Measurements from ENCODE around the gene LAD1.

LAD1 gene

GRCh38 chr1:201349092-201349491 is 50.0 kb downstream of the LAD1 start:
- no peak for TF ChIP-seq POLR2A (IDR thresholded peaks at IDR 0.05; ENCODE audit: low read depth, low read length)
- FAIRE-seq (no peak), DNase-seq (ENCODE audit: insufficient read length, low spot score) (no peak)

GRCh38 chr1:201348211-201348566 is 50.9 kb downstream of the LAD1 start:
- DNase-seq (ENCODE audit: insufficient read length, low spot score) (peak; percentile 88), FAIRE-seq (no peak)
- no peak for TF ChIP-seq POLR2A (IDR thresholded peaks at IDR 0.05; ENCODE audit: low read depth, low read length)

GRCh38 chr1:201347498-201348210 is 51.5 kb downstream of the LAD1 start:
- DNase-seq (ENCODE audit: insufficient read length, low spot score) (no peak), FAIRE-seq (no peak)
- no peak for TF ChIP-seq POLR2A (IDR thresholded peaks at IDR 0.05; ENCODE audit: low read depth, low read length)

- no peak for TF ChIP-seq POLR2A (IDR thresholded peaks at IDR 0.05; ENCODE audit: low read depth, low read length)
- no peak for FAIRE-seq
- DNase-seq (ENCODE audit: insufficient read length, low spot score) = no peak
These were observed 52.1 kb downstream of the LAD1 start for GRCh38 chr1:201346987-201347386.

- no peak for TF ChIP-seq POLR2A (IDR thresholded peaks at IDR 0.05; ENCODE audit: low read depth, low read length)
- DNase-seq (ENCODE audit: insufficient read length, low spot score) (peak; percentile 55), FAIRE-seq (peak; percentile 20)
These were observed 52.7 kb downstream of the LAD1 start for GRCh38 chr1:201346337-201346939.

- FAIRE-seq = no peak
- no peak for DNase-seq (ENCODE audit: insufficient read length, low spot score)
- TF ChIP-seq POLR2A (IDR thresholded peaks at IDR 0.05; ENCODE audit: low read depth, low read length) = no peak
These were observed 54.1 kb downstream of the LAD1 start for GRCh38 chr1:201345081-201345355.

- DNase-seq (ENCODE audit: insufficient read length, low spot score) (no peak), FAIRE-seq (no peak)
- TF ChIP-seq POLR2A (IDR thresholded peaks at IDR 0.05; ENCODE audit: low read depth, low read length) = no peak
These were observed 54.7 kb downstream of the LAD1 start for GRCh38 chr1:201344206-201345080.

- TF ChIP-seq POLR2A (IDR thresholded peaks at IDR 0.05; ENCODE audit: low read depth, low read length) = no peak
These were observed 57.7 kb downstream of the LAD1 start for GRCh38 chr1:201341377-201341776.

GRCh38 chr1:201336711-201337450 is 62.2 kb downstream of the LAD1 start:
- no peak for FAIRE-seq
- TF ChIP-seq POLR2A (IDR thresholded peaks at IDR 0.05; ENCODE audit: low read depth, low read length) = no peak
- no peak for DNase-seq (ENCODE audit: insufficient read length, low spot score)

More at GRCh38 chr1:201341377-201341776, 57.7 kb downstream of the LAD1 start:
- FAIRE-seq (no peak), DNase-seq (ENCODE audit: insufficient read length, low spot score) (no peak)

GRCh38 chr1:201335901-201336300 is 63.2 kb downstream of the LAD1 start:
- FAIRE-seq (no peak), DNase-seq (ENCODE audit: insufficient read length, low spot score) (no peak)
- TF ChIP-seq POLR2A (IDR thresholded peaks at IDR 0.05; ENCODE audit: low read depth, low read length) = no peak

GRCh38 chr1:201335174-201335870 is 63.8 kb downstream of the LAD1 start:
- DNase-seq (ENCODE audit: insufficient read length, low spot score) (no peak), FAIRE-seq (no peak)
- no peak for TF ChIP-seq POLR2A (IDR thresholded peaks at IDR 0.05; ENCODE audit: low read depth, low read length)

GRCh38 chr1:201334325-201335173 is 64.6 kb downstream of the LAD1 start:
- no peak for TF ChIP-seq POLR2A (IDR thresholded peaks at IDR 0.05; ENCODE audit: low read depth, low read length)
- no peak for FAIRE-seq
- no peak for DNase-seq (ENCODE audit: insufficient read length, low spot score)

Measured in H54 (cell line).